ENCODE results near the gene NTM. TPM values are rescaled to one million over a fixed set of nuclear protein-coding genes. Genes with fewer than 3 reads are reported as not detected.

NTM gene
- total RNA-seq, 4 donors from 2014 or later: 0.40 to 3.1 (median 2.1) TPM; not detected in 1

DNA sequence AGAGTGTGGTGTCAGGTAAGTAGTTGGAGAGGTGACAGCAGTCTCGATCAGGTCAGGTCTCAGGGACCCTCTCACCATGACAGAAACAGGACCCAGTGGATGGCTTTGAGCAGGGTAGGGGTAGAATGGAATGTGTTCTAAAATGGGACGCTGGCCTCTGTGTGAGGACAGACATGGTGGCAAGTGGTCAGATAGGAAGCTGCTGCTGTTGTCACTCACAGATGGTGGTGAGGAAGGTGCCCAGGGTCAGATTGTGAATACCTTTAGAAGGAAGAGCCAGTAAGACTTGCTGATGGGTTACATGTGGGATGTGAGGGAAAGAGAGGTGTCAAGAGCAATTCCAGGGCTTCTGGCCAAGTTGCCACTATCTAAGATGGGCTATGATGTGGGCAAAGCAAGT, 596.3 kb downstream of the NTM start:
- 61 to 78% methylated on average over 2 of the region's 2 CpGs for WGBS, 2 donors (ENCODE audit: low coverage in 1 of 2)
- no peaks in the 10 kb centered on the region for H3K9me3 ChIP-seq
- no peak overlapping the region for H3K4me3 ChIP-seq
- in situ Hi-C loops (cut with MboI; ENCODE audit: low pct_ligation_motif_present in 1 of 4, low pct_unique_long_range_greater_than_20kb in 1 of 4, low sequenced_read_pairs in 3 of 4): no loop called here
- H3K27ac ChIP-seq: no peak overlapping the region
- no peaks in the 10 kb centered on the region for H3K27me3 ChIP-seq
- no peaks in the 10 kb centered on the region for H3K4me1 ChIP-seq
- TF ChIP-seq POLR2AphosphoS5 (IDR thresholded peaks at IDR 0.05) (no peak), POLR2A (IDR thresholded peaks at IDR 0.05) (no peak), EP300 (IDR thresholded peaks at IDR 0.05; ENCODE audit: low read depth) (no peak)
- TF ChIP-seq, protein P1, sequence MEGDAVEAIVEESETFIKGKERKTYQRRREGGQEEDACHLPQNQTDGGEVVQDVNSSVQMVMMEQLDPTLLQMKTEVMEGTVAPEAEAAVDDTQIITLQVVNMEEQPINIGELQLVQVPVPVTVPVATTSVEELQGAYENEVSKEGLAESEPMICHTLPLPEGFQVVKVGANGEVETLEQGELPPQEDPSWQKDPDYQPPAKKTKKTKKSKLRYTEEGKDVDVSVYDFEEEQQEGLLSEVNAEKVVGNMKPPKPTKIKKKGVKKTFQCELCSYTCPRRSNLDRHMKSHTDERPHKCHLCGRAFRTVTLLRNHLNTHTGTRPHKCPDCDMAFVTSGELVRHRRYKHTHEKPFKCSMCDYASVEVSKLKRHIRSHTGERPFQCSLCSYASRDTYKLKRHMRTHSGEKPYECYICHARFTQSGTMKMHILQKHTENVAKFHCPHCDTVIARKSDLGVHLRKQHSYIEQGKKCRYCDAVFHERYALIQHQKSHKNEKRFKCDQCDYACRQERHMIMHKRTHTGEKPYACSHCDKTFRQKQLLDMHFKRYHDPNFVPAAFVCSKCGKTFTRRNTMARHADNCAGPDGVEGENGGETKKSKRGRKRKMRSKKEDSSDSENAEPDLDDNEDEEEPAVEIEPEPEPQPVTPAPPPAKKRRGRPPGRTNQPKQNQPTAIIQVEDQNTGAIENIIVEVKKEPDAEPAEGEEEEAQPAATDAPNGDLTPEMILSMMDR (IDR thresholded peaks at IDR 0.05): no peak
- intact Hi-C loops (cut with DNase I; ENCODE audit: low total_unique reads): no loop called here
- no peak for DNase-seq
- no peaks in the 10 kb centered on the region for H3K36me3 ChIP-seq

DNA sequence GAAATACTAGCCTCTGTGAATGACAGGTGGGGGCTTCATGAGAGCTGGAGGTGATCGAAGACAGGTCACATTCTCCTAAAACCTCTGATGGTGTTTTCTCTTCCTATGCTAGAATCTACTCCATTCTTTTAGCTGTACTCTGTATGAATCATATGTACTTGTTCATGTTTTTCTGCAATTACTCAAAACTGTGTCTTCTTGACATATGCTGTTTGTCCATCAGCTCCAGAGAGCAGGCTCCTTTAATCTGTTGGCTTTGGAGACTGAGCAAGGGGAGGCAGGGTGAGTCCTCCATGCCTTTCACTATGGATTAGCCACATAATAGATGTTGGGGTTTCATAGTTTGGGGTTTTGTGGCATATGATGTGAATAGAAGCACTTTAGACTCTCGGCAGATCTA, 598.8 kb downstream of the NTM start:
- in situ Hi-C loops (cut with MboI; ENCODE audit: low pct_ligation_motif_present in 1 of 4, low pct_unique_long_range_greater_than_20kb in 1 of 4, low sequenced_read_pairs in 3 of 4): no loop called here
- 73 to 78% methylated on average over 2 of the region's 2 CpGs for WGBS, 2 donors (ENCODE audit: low coverage in 1 of 2)
- no peak for DNase-seq
- Histone ChIP-seq H3K36me3 (no peaks in the 10 kb centered on the region), H3K27me3 (no peaks in the 10 kb centered on the region), H3K4me1 (no peaks in the 10 kb centered on the region), H3K4me3 (no peak overlapping the region), H3K9me3 (no peaks in the 10 kb centered on the region), H3K27ac (no peak overlapping the region)
- TF ChIP-seq, protein P1 (IDR thresholded peaks at IDR 0.05): no peak
- intact Hi-C loops (cut with DNase I; ENCODE audit: low total_unique reads): no loop called here

DNA sequence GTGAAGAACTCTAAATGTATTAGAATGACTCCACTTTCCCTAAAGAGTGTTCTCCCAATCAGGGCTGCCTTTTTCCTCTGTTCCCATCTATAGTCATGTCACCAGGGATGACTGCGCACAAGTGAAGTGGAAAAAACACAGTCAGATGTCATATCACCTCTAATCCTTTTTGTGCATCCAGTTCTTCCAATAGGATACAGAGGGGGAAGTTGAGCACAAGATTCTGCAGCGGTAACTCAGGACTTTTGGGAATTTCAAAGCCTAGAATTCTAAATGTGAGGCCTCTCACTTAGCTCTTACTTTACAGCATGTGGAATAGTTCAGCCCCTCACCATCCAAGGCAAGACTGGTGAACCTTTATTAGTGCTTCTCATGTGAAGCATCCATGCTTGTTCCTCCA, 602.6 kb downstream of the NTM start:
- H3K4me3 ChIP-seq: no peak overlapping the region
- no peak for TF ChIP-seq EP300 (IDR thresholded peaks at IDR 0.05; ENCODE audit: low read depth)
- TF ChIP-seq POLR2AphosphoS5 (IDR thresholded peaks at IDR 0.05): no peak
- TF ChIP-seq, protein P1 (IDR thresholded peaks at IDR 0.05): no peak
- no peak for TF ChIP-seq POLR2A (IDR thresholded peaks at IDR 0.05)
- WGBS, 2 donors (ENCODE audit: low coverage in 1 of 2): 93 to 100% methylated on average over 1 to 2 of the region's 2 CpGs

DNA sequence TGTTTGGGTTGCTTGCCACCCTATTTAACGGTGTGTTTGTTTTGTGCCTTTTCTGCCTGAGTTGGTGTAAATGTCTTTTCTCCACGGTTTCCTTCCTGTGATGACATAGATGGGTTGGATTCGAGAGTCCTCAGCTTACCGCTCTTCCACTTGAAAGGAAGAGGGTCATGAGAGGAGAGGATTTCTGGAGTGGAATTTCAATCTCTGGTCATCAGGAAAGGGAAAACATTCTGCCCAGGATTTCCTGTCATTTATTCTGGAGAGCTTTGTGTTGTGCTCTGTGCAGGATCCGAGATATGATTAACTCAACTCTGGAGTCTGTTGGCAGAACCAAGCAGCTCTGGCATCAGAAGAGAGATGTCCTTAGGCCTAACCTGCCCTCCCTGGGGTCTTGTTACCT, 605.2 kb downstream of the NTM start:
- intact Hi-C loops (cut with DNase I; ENCODE audit: low total_unique reads) (no loop called here), in situ Hi-C loops (cut with MboI; ENCODE audit: low pct_ligation_motif_present in 1 of 4, low pct_unique_long_range_greater_than_20kb in 1 of 4, low sequenced_read_pairs in 3 of 4) (loop anchor here in 1 of 4 donors (10.0 kb wide), 1 partner anchor 59 kb away; no protein-coding TSS in a partner anchor)
- whole genome bisulfite sequencing, 2 donors (ENCODE audit: low coverage in 1 of 2): 66 to 68% methylated on average over 5 of the region's 5 CpGs

More for the DNA sequence above, 602.6 kb downstream of the NTM start:
- DNase-seq: no peak
- H3K36me3 ChIP-seq: no peaks in the 10 kb centered on the region
- no peaks in the 10 kb centered on the region for H3K27me3 ChIP-seq
- H3K9me3 ChIP-seq: no peaks in the 10 kb centered on the region
- H3K4me1 ChIP-seq: no peaks in the 10 kb centered on the region
- intact Hi-C loops (cut with DNase I; ENCODE audit: low total_unique reads) (no loop called here), in situ Hi-C loops (cut with MboI; ENCODE audit: low pct_ligation_motif_present in 1 of 4, low pct_unique_long_range_greater_than_20kb in 1 of 4, low sequenced_read_pairs in 3 of 4) (loop anchor here in 1 of 4 donors (10.0 kb wide), 1 partner anchor 62 kb away; no protein-coding TSS in a partner anchor)
- H3K27ac ChIP-seq: no peak overlapping the region

More for the DNA sequence above, 605.2 kb downstream of the NTM start:
- H3K27me3 ChIP-seq: no peaks in the 10 kb centered on the region
- no peaks in the 10 kb centered on the region for H3K36me3 ChIP-seq
- TF ChIP-seq POLR2AphosphoS5 (IDR thresholded peaks at IDR 0.05): no peak
- no peak for TF ChIP-seq EP300 (IDR thresholded peaks at IDR 0.05; ENCODE audit: low read depth)
- TF ChIP-seq, protein P1 (IDR thresholded peaks at IDR 0.05): no peak
- no peak for TF ChIP-seq POLR2A (IDR thresholded peaks at IDR 0.05)
- H3K4me3 ChIP-seq: no peak overlapping the region
- no peaks in the 10 kb centered on the region for H3K4me1 ChIP-seq
- H3K9me3 ChIP-seq: no peaks in the 10 kb centered on the region
- H3K27ac ChIP-seq: no peak overlapping the region
- no peak for DNase-seq

All from transverse colon (tissue), 4 donors.